HG03342 (cell line): ENCODE measurements around the gene ATP1B1.
"Not testable (repeated sequence)": the region's sequence is repeated elsewhere in the genome, so short reads cannot be mapped to it uniquely, and the experiment has no call there.

Experiments
- ATAC-seq: cut with Tn5 transposase; IDR thresholded peaks from one replicate; pipeline ENCODE4 v1.9.1; 2021; ENCODE audit warnings: mild to moderate bottlenecking, moderate library complexity; ENCODE audit not compliant: unreplicated experiment

Gene ATP1B1

GRCh38 chr1:169138866-169139670 lies 32.6 kb downstream of the ATP1B1 start:
- peak; percentile 93 for ATAC-seq

DNA sequence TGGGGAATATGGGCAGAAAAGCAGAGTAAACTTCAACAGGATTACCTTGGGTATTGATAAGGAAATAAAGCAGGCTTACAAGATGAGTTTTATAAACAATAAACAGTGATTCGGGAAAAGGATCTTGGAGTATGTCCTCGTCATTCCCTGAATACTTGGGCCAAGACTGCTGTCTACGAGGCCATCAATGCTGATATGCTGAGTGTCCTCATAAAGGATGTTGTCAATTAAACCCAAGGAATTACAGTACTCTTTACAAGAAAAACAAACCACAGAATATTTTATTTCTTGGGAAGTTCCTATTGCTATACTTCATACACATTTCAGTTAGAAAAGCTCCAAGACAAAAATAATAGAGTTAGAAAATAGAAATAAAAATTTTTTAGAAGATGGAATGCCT lies 34.9 kb downstream of the ATP1B1 start:
- ATAC-seq: no peak

DNA sequence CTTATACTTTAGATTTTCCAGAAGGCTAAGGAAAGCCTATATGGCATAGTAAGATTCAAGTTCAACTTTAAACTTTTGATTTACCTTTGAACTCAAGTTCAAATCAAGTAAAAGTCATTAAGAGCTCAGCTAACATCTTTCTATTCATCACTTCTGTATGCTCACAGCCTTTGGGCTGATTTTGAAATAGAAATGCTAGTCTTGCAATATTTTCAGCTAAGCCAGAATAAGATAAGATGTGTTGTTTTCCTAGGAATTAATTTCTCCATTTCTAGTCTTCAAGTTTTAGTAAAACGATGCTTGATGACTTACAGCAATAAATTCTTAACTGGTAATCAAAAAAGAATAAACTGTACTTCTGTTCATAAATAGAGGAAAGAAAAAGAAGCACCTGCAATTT lies 35.6 kb downstream of the ATP1B1 start:
- no peak for ATAC-seq

DNA sequence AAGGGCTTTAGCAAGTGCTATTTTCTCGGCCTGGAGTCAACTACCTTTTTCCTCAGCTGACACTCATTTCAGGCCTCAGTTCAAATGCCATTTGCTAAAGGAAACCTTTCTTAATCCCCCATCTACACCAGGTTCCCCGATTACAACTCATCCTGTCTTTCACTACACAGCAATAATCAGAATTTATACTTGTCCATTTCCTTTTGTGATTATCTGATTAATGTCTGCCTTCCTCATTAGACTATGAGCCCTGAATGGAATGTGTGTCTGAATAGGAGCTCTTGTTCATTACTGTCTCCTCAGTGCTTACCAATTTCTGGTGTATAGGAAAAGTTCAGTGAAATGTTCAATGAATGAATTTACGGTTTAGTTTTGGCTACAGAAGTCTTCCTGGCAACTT lies 36.9 kb downstream of the ATP1B1 start:
- no peak for ATAC-seq

GRCh38 chr1:169143984-169144383 lies 37.5 kb downstream of the ATP1B1 start:
- no peak for ATAC-seq

DNA sequence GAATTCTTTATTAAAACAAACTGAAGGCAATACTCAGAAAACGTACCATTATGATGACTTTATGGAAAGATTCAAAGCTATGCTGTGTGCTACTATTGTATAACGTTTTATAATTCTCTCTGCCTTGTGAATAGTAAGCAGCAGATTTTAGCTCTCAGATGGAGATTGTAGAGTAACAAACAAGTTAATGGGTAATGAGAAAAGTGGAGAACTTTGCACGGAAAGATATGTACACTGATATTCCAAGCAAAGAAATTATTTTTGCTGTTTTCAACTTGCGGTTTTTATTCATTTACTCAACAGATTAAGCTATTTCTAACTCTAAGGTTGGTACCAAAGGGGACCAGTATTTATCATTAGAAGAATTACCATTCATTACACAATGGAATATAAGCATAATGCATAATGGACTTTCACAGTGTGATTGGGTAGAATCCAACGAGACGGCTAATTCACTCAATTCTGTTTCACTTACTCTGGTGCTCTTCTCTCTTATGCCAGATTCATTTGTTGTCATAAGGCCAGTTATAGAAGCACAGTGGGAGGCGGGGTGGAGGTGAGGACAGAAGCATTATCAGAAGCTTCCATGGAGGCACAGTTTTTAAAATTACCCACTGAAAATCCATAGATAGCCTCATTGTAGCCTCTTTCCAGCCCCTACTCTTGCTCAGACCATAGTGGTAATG lies 38.6 kb downstream of the ATP1B1 start:
- ATAC-seq: no peak

GRCh38 chr1:169146576-169147214 lies 40.2 kb downstream of the ATP1B1 start:
- no peak for ATAC-seq

DNA sequence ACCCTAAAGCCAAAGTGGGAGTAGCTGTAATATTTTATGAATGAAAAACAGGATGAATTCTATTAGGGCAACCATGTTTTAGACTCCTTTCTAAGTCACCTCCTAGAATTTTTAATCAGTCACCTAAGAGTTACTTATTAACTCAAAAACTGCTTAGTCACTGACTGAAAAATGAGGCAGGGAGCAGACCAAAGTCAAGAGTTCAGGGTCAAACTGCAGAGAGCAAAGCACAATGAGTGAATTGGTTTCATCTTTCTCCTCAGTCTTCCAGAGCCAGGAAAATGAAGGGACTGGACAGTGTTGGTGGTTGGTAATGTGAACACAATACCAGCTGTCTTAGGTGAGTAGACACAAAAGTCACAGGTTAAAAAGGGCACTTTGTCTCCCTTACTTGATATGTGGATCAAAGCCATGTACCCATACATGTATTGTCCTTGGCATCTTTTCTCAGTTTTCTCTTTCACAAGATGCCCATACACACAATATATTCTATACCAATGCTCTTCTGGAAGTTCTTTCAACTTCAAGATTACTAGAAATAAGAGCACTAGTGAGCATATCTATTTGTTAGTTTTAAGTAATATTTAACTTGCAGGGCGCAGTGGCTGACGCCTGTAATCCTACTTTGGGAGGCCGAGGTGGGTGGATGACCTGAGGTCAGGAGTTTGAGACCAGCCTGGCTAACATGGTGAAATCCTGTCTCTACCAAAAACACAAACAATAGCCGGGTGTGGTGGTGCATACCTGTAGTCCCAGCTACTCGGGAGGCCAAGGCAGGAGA lies 42.2 kb downstream of the ATP1B1 start:
- ATAC-seq: peak; percentile 64

DNA sequence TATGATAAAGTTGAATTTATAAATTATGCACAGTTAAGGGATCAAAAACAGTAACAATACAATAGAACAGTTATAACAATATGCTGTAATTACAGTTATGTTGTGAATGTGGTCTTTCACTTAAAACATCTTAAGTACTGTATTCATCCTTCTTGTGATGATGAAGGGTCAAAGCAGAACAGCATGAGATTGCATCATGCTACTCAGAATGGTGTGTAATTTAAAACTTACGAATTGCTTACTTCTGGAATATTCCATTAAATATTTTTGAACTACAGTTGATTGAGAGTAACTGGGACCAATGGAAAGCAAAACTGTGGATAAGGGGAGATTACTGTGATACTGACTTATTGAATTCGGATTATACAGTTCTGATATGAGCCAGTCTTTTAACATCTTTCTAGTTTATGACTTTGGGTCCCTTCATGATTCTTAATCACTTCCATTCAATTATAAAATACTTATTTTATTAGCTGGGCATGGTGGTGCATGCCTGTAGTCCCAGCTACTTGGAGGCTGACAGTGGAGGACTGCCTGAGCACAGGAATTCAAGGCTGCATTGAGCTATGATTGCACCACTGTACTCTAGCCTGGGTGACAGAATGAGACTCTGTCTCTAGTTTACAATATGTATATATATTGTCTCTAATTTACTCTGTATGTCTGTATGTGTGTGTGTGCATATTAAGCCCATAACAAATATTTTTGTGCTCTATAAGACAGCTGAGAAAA lies 43.2 kb downstream of the ATP1B1 start:
- ATAC-seq: no peak

DNA sequence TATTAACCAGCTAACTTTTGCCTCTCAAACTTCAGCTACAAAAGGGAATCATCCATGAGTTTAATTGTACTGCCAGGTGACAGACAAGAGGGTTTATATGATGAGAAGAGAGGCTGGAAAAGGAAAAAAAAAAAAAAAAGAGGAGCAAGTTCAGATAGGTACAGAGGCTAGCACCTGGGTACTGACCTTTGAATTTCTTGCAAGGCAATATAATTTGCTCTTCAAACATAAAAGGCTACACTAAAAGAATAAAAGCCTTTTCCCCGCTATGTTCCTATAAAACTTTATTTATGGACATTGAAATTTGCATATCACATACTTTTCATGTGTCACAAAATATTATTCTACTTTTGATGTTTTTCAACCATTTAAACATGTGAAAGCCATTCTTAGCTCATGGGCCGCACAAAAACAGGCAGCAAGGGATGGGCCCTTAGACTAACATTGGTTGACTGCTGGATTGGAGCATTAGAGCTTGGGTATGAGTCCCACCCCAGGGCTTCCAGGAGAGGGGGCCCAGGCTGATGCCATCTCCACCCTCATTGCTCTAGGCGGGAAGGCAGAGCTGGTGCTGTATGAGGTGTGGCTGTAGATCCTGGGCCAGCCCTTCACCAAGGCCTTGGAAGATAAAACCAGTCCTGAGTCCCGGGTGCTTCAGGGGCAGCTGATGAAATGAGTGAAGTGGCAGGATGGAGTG lies 44.3 kb downstream of the ATP1B1 start:
- ATAC-seq: no peak

GRCh38 chr1:169151338-169151837 lies 44.9 kb downstream of the ATP1B1 start:
- no peak for ATAC-seq

- ATAC-seq: no peak
Measured at GRCh38 chr1:169155675-169156074, 49.2 kb downstream of the ATP1B1 start.

GRCh38 chr1:169156580-169156979 lies 50.1 kb downstream of the ATP1B1 start:
- ATAC-seq: no peak

DNA sequence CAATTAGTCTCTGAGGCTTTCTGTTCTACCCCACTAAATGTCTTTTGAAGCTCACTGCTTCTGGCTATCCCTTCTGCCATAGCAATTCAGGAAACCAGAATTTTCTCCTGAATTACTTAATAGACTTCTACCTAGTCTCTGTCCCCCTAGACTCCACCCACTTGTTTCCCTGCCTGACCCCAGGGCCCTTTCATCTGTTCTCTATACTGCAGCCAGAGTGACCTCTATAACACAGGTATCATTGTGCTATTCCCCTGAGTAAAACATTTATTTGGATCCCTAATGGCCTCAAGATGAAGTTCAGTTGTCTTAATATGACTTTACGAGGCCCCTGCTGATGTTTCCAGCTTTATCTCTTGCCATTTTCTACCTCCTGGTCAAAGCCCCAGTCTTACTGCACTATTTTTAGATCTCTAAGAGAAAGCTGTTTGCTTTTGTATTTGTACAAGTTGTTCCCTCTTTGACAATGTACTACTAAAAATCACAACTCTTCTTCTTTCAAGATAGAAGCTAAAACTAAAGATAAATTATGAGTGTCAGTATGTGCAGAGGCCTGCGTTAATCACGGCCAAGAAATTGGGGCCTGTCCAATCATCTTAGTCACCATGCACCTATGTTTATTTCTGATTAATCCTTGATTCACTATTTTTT lies 54.5 kb downstream of the ATP1B1 start:
- no peak for ATAC-seq

DNA sequence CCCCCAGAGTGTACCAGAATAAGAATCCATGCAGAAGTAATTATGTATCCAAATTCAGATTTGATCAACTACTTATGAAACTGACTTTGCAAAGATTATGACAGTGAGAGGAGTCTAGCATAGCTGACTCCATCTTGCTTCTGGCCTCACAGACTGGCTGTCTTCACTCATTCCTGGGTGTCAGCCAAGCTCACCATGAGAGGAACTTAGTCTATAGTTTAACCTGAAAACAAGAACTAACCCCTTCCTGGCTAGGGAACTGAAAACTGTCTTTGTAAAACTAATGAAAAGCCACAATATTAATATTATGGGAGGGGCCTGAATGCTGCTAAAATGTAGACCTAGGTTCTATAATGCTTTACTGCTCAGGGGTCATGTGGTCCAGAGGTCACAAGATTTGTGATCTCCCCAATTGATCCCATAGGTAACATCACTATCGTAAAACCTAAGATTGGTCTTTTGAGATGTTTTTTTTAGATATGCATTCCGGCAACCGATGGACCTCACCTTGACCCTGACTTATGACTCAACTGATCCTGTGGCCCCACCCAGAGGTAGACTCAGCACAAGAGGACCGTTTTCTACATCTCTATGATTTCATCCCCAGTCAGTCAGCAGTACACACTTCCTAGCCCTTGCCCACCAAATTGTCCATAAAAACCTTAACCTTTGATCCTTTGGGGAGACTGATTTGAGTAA lies 55.2 kb downstream of the ATP1B1 start:
- peak; percentile 78 for ATAC-seq

DNA sequence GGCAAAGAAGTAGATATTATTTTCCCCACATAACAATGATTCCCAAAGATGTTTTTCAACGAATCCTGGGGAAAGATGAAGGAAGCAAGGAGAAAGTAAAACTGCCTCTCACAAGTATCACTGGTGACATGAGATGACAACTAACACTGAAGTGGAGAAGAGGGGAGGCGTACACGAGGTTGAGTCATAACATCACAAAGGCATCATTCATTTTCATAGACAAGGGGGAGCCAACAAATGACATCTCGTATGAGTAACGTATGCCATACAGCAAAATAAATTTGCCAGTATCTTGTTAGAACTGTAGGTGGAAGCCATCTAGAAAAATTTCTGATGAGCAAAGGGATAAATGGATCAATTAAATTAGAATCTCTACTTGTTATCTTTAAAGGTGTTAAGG lies 56.6 kb downstream of the ATP1B1 start:
- ATAC-seq: peak; percentile 63

DNA sequence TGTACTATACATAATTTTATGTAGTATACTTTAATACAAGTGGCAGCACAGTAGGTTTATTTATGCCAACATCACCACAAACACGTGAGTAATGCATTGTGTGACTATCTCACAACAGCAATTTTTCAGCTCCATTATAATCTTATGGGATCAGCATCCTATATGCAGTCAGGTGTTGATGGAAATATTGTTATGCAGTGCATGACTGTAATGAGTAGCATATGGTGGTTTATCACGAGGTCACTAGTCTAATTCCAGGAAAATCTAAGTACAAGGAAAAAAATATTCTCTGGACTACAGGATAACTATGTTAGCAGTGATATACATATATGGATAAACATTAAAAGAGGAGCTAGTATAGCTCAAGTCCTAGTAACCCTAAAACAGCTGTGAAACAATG lies 69.0 kb downstream of the ATP1B1 start:
- no peak for ATAC-seq

GRCh38 chr1:169179431-169179830 lies 72.9 kb downstream of the ATP1B1 start:
- not testable (repeated sequence) for ATAC-seq

DNA sequence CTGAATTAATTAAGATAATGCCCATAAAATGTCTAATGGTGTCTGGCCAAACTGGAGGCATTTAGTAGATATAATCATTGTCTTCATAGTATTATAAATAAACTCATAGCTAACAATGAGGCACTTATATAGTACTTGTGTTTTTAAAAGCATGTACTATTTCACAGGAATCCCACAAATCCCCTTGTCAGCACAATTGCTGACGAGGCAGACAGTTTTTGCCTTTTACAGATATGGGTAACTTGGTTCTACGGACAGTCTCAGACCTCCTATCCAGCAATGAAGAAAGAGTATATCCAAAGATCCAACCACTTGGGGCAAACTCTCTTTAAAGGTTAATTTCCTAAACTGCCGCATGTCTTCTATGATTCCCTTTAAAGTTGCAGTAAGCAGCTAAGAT lies 73.7 kb downstream of the ATP1B1 start:
- ATAC-seq: no peak
